Measurements from ENCODE around the gene HSD17B1. TPM values are rescaled to one million over a fixed set of nuclear protein-coding genes. Genes with fewer than 3 reads are reported as not detected.
A peak's percentile ranks its signal among the peaks of the same experiment; 100 is the strongest.

The HSD17B1 gene
- total and polyA plus RNA-seq, 2 of the 13 experiments (the other 11 are each of a cell fraction or from before 2014, with no cell fraction given): 0.54 to 0.93 TPM

GRCh38 chr17:42517516-42517915 is 35.2 kb upstream of the HSD17B1 start (continued):
- TF ChIP-seq FIP1L1 (IDR thresholded peaks at IDR 0.05; ENCODE audit: borderline replicate concordance, insufficient read depth, low read depth, low read length) (no peak), ATRX (CRISPR knock-in tag; IDR thresholded peaks at IDR 0.05; ENCODE audit: borderline replicate concordance) (no peak; the same call in 1 of the 2 replicates), HOXA5 (CRISPR knock-in tag; IDR thresholded peaks at IDR 0.05) (0 out of 2 replicates have a peak, but pooled peaks have one; percentile 33), ZNF207 (IDR thresholded peaks at IDR 0.05; ENCODE audit: borderline replicate concordance) (no peak), TEF (CRISPR knock-in tag; IDR thresholded peaks at IDR 0.05) (no peak), KAT7 (CRISPR knock-in tag; IDR thresholded peaks at IDR 0.05; ENCODE audit: borderline replicate concordance) (0 out of 2 replicates have a peak, but pooled peaks have one; percentile 38), HIVEP1 (CRISPR knock-in tag; IDR thresholded peaks at IDR 0.05) (no peak), KLF16 (CRISPR knock-in tag; IDR thresholded peaks at IDR 0.05) (peak in 1 of 2 experiments; percentile 39; a peak in 1 of 4 replicates), CENPT (CRISPR knock-in tag; IDR thresholded peaks at IDR 0.05; ENCODE audit: low read depth) (no peak), ZNF543 (CRISPR knock-in tag; IDR thresholded peaks at IDR 0.05) (0 out of 2 replicates have a peak, but pooled peaks have one; percentile 62), GABPB1 (CRISPR knock-in tag; IDR thresholded peaks at IDR 0.05) (peak; percentile 33; the same call in 1 of the 2 replicates), FOXP4 (CRISPR knock-in tag; IDR thresholded peaks at IDR 0.05) (0 out of 2 replicates have a peak, but pooled peaks have one; percentile 50), ZNF512 (CRISPR knock-in tag; IDR thresholded peaks at IDR 0.05) (no peak), HNF1B (CRISPR knock-in tag; IDR thresholded peaks at IDR 0.05) (peak; percentile 73), ZBTB25 (CRISPR knock-in tag; IDR thresholded peaks at IDR 0.05) (0 out of 2 replicates have a peak, but pooled peaks have one; percentile 42), IKZF4 (CRISPR knock-in tag; IDR thresholded peaks at IDR 0.05; ENCODE audit: borderline replicate concordance, low read depth, not compliant biosample characterization) (no peak), MXD3 (CRISPR knock-in tag; IDR thresholded peaks at IDR 0.05) (peak; percentile 32; the same call in 1 of the 2 replicates), SALL1 (CRISPR knock-in tag; IDR thresholded peaks at IDR 0.05) (peak; percentile 71; the same call in 1 of the 2 replicates), CTCF (CRISPR knock-in tag; IDR thresholded peaks at IDR 0.05) (peak; percentile 98), ELF3 (CRISPR knock-in tag; IDR thresholded peaks at IDR 0.05) (peak; percentile 68)
